ENCODE measurements around the gene ST8SIA2. TPM values are rescaled to one million over a fixed set of nuclear protein-coding genes. Genes with fewer than 3 reads are reported as not detected.

Gene ST8SIA2
- total RNA-seq, 2 experiments from 2014 or later: not detected

- peaks cover 6% of the 10 kb centered on the region for H3K4me1 Mint-ChIP-seq (ENCODE audit: low read depth)
- intact Hi-C loops (cut with DNase I, micrococcal nuclease): no loop called here
- ChIA-PET POLR2A (no interaction called here), CTCF (interaction anchor here (1.4 kb wide), 1 partner anchor 11 kb away, joined by 4 read pairs; no protein-coding TSS in a partner anchor)
- H3K9me3 Mint-ChIP-seq: peaks cover 7% of the 10 kb centered on the region
- no peak overlapping the region for H3K4me3 Mint-ChIP-seq
- Histone ChIP-seq H3K27ac (ENCODE audit: low read depth in 1 of 2, low read length in 2 of 2) (no peak overlapping the region), H3K4me1 (ENCODE audit: insufficient read depth, low read length) (no peaks in the 10 kb centered on the region), H3K27me3 (ENCODE audit: control insufficient read depth in 1 of 2, insufficient read depth in 2 of 2, low read length in 2 of 2) (no peaks in the 10 kb centered on the region), H3K36me3 (ENCODE audit: insufficient read depth, low read length) (no peaks in the 10 kb centered on the region), H3K9me3 (ENCODE audit: control insufficient read depth in 1 of 2, insufficient read depth in 1 of 2, low read length in 2 of 2) (no peaks in the 10 kb centered on the region), H3K4me3 (ENCODE audit: low read length) (no peak overlapping the region)
- H3K36me3 Mint-ChIP-seq (ENCODE audit: low read depth): no peaks in the 10 kb centered on the region
- no peak for ATAC-seq (ENCODE audit: poor library complexity)
- H3K27me3 Mint-ChIP-seq: peaks cover 4% of the 10 kb centered on the region
- H3K27ac Mint-ChIP-seq: no peak overlapping the region
- DNase-seq: no peak
- TF ChIP-seq CTCF (IDR thresholded peaks at IDR 0.05): no peak
Measured at GRCh38 chr15:92510163-92510882, 116.6 kb downstream of the ST8SIA2 start.

Measured in CD4-positive, alpha-beta T cell (primary cell).